ENCODE results near the gene SLC17A9.

SLC17A9 gene

GRCh38 chr20:62910217-62910766, 42.2 kb upstream of the SLC17A9 start:
- Histone ChIP-seq H3K4me2 (no peak overlapping the region), H3K9ac (no peak overlapping the region), H4K20me1 (peaks cover 100% of the 10 kb centered on the region), H3K27me3 (no peaks in the 10 kb centered on the region), H3K4me3 (no peak overlapping the region), H3K27ac (no peak overlapping the region), H3K36me3 (peaks cover 93% of the 10 kb centered on the region), H3K9me3 (no peaks in the 10 kb centered on the region), H3K4me1 (peaks cover 45% of the 10 kb centered on the region)
- TF ChIP-seq Cebpa-rat (IDR thresholded peaks at IDR 0.05): no peak

- Histone ChIP-seq H3K9ac (no peak overlapping the region), H3K27me3 (no peaks in the 10 kb centered on the region), H3K27ac (0 out of 2 replicates have a peak overlapping the region, but pooled peaks have one; percentile 23), H4K20me1 (peaks cover 100% of the 10 kb centered on the region), H3K9me3 (no peaks in the 10 kb centered on the region), H3K4me2 (no peak overlapping the region), H3K4me3 (no peak overlapping the region), H3K4me1 (peaks cover 52% of the 10 kb centered on the region), H3K36me3 (peaks cover 86% of the 10 kb centered on the region)
- TF ChIP-seq Cebpa-rat (IDR thresholded peaks at IDR 0.05): no peak
Measured at GRCh38 chr20:62910777-62911497, 41.6 kb upstream of the SLC17A9 start.

DNA sequence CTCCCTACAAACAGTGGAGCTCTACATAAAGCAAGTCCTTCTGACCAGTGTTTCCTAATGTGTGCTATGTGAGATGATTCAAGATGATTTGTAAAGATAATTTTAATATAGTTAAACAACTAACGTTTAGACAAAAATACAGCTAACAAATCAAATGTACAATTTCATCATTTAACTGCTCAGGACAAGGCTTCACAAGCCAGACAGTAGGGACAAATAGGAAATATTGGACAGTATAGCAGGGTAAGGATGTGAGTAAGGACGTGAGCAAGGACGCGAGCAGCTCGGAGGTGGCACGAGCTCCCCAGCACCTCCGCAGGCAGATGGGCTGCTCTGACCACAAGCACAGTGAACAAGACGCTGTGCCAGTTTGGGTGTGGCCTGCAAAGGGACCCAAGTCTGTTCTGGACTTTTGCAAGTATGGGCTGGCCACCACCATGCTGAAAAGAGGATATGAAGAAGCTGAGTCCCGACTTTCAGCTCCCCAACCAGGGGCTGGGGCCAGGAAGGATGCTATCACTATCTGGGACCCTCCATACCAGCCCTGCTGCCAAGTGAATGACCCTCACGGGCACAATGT, 40.7 kb upstream of the SLC17A9 start:
- H3K36me3 ChIP-seq: peaks cover 78% of the 10 kb centered on the region
- no peak overlapping the region for H3K9ac ChIP-seq
- no peak for TF ChIP-seq Cebpa-rat (IDR thresholded peaks at IDR 0.05)
- no peaks in the 10 kb centered on the region for H3K9me3 ChIP-seq
- peaks cover 60% of the 10 kb centered on the region for H3K4me1 ChIP-seq
- no peak overlapping the region for H3K4me2 ChIP-seq
- no peaks in the 10 kb centered on the region for H3K27me3 ChIP-seq
- peaks cover 100% of the 10 kb centered on the region for H4K20me1 ChIP-seq
- H3K4me3 ChIP-seq: no peak overlapping the region
- no peak overlapping the region for H3K27ac ChIP-seq

DNA sequence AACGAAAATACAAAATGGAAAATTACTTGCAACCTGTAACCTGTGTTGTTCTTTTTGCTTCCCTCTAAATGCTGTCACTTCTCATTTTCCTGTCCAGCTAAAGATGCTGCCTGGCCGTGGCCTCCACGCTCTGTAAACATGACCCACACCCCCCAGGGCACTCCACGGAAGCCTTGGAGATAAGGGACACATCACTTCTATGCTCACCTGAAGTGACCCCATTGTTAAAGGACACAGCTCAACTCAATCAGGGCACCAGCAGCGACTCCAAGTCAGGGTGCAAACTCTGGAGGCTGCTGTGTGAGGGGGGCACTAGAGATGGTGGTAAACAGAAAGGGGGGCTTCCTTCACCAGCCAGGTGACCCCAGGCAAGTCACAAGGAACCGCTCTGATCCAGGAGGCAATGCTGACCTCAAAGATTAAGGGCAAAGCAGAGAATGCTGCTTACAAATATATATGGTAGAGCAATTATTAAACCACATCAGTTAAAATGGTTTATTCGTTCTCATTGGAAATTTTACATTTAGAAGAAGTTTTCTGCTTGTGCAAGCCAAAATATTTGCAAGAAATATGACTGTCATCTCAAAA, 39.4 kb upstream of the SLC17A9 start:
- no peak for TF ChIP-seq Cebpa-rat (IDR thresholded peaks at IDR 0.05)
- Histone ChIP-seq H3K9ac (peak overlapping the region; percentile 9; the same call in 1 of the 2 replicates), H3K4me3 (no peak overlapping the region), H3K4me2 (no peak overlapping the region), H4K20me1 (peaks cover 100% of the 10 kb centered on the region), H3K27me3 (no peaks in the 10 kb centered on the region), H3K4me1 (peaks cover 69% of the 10 kb centered on the region), H3K36me3 (peaks cover 64% of the 10 kb centered on the region), H3K27ac (no peak overlapping the region), H3K9me3 (no peaks in the 10 kb centered on the region)

DNA sequence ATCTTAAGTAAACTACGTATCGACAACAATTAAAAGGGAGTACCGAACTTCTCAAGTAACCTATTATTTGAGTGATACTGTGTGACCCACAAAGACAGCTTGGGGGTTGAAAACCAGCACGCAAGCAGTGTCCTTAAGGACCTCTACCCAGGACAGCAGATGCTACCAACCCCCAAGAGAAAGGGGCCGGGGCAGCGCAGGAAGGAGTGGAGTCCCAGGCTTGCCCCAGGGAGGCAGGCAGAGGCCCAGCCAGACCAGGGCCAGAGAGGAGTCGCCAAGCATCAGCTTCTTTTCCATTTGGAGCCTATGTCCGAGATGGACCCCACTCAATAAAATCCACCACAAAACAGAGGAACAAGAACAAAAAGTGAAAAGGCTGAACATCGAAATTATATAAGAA, 38.1 kb upstream of the SLC17A9 start:
- peaks cover 69% of the 10 kb centered on the region for H3K4me1 ChIP-seq
- TF ChIP-seq Cebpa-rat (IDR thresholded peaks at IDR 0.05): no peak
- no peaks in the 10 kb centered on the region for H3K9me3 ChIP-seq
- peak overlapping the region; percentile 39 for H3K4me2 ChIP-seq
- H3K27ac ChIP-seq: peak overlapping the region; percentile 28; the same call in 1 of the 2 replicates
- peaks cover 51% of the 10 kb centered on the region for H3K36me3 ChIP-seq
- H3K27me3 ChIP-seq: no peaks in the 10 kb centered on the region
- no peak overlapping the region for H3K4me3 ChIP-seq
- H4K20me1 ChIP-seq: peaks cover 100% of the 10 kb centered on the region
- H3K9ac ChIP-seq: peak overlapping the region; percentile 8; the same call in 1 of the 2 replicates

GRCh38 chr20:62914970-62915457, 37.5 kb upstream of the SLC17A9 start:
- Histone ChIP-seq H3K27me3 (no peaks in the 10 kb centered on the region), H3K9me3 (no peaks in the 10 kb centered on the region), H4K20me1 (peaks cover 100% of the 10 kb centered on the region), H3K9ac (no peak overlapping the region; the same call in 1 of the 2 replicates), H3K36me3 (peaks cover 45% of the 10 kb centered on the region), H3K27ac (peak overlapping the region; percentile 28; the same call in 1 of the 2 replicates), H3K4me2 (peak overlapping the region; percentile 39), H3K4me3 (no peak overlapping the region), H3K4me1 (peaks cover 70% of the 10 kb centered on the region)
- TF ChIP-seq Cebpa-rat (IDR thresholded peaks at IDR 0.05): no peak

- peaks cover 100% of the 10 kb centered on the region for H4K20me1 ChIP-seq
- H3K4me2 ChIP-seq: peak overlapping the region; percentile 80
- H3K9ac ChIP-seq: no peak overlapping the region
- peaks cover 27% of the 10 kb centered on the region for H3K36me3 ChIP-seq
- H3K27ac ChIP-seq: no peak overlapping the region
- no peaks in the 10 kb centered on the region for H3K27me3 ChIP-seq
- peaks cover 87% of the 10 kb centered on the region for H3K4me1 ChIP-seq
- H3K9me3 ChIP-seq: no peaks in the 10 kb centered on the region
- no peak for TF ChIP-seq Cebpa-rat (IDR thresholded peaks at IDR 0.05)
- H3K4me3 ChIP-seq: no peak overlapping the region
Measured at GRCh38 chr20:62916703-62917476, 35.6 kb upstream of the SLC17A9 start.

DNA sequence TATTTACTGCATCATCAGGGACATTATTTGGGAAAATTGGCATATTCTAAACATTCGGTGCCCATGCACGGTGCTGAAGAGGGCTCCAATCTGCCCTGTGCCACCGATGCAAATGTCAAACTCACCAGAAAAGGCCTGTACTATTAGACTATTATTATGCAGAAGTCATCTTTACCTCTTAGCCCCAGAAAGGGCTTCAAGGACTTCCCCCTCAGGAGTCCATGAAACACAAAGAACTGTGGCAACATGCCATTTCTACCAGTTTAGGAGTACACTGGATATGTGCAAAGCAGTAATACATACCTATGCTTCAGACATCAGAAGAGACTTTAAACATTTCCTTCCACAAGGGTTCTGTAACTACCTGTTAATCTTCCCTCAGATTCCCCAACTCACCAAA, 34.8 kb upstream of the SLC17A9 start:
- no peaks in the 10 kb centered on the region for H3K27me3 ChIP-seq
- H3K27ac ChIP-seq: no peak overlapping the region
- peaks cover 18% of the 10 kb centered on the region for H3K36me3 ChIP-seq
- peak overlapping the region; percentile 80 for H3K4me2 ChIP-seq
- no peak for TF ChIP-seq Cebpa-rat (IDR thresholded peaks at IDR 0.05)
- H3K9ac ChIP-seq: 0 out of 2 replicates have a peak overlapping the region, but pooled peaks have one; percentile 29
- peaks cover 95% of the 10 kb centered on the region for H3K4me1 ChIP-seq
- peaks cover 100% of the 10 kb centered on the region for H4K20me1 ChIP-seq
- H3K4me3 ChIP-seq: no peak overlapping the region
- H3K9me3 ChIP-seq: no peaks in the 10 kb centered on the region

DNA sequence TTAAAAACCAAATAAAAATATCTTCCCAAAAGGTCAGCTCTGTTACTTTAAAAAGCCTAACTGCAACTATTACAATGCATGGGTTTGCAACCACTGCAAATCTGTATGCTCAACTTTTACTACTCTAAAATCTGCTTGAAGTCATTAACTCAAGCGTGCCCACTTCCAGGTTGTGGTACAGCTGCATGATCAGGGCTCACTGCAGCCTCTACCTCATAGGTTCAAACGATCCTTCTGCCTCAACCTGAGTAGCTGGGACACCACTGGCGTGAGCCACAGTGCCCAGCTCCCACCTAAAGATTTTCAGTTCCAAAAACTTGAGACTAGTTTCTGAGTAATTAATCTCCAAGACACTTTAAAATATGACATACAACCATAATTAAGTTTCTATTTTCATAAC, 34.4 kb upstream of the SLC17A9 start:
- Histone ChIP-seq H3K4me3 (no peak overlapping the region), H3K27ac (no peak overlapping the region), H3K4me1 (peaks cover 97% of the 10 kb centered on the region), H4K20me1 (peaks cover 100% of the 10 kb centered on the region), H3K4me2 (peak overlapping the region; percentile 80), H3K36me3 (peaks cover 14% of the 10 kb centered on the region), H3K9me3 (no peaks in the 10 kb centered on the region), H3K9ac (peak overlapping the region; percentile 29; the same call in 1 of the 2 replicates), H3K27me3 (no peaks in the 10 kb centered on the region)
- TF ChIP-seq Cebpa-rat (IDR thresholded peaks at IDR 0.05): no peak

Measured in BLaER1 (cell line).